CD8-positive, alpha-beta memory T cell (primary cell): ENCODE measurements around the gene CA10. TPM values are rescaled to one million over a fixed set of nuclear protein-coding genes. Genes with fewer than 3 reads are reported as not detected.

Experiments used
- CTCF ChIA-PET: fragments of 350-600 bp; sonication (Branson Sonifier 250); formaldehyde crosslinking; loops from one replicate; lab custom pipeline; 2021; ENCODE audit warnings: antibody characterized with exemption; lab: Charles Lee
- POLR2A ChIA-PET: fragments of 350-600 bp; sonication (Branson Sonifier 250); formaldehyde crosslinking; loops from one replicate; lab custom pipeline; 2021; ENCODE audit warnings: antibody characterized with exemption; lab: Charles Lee
- DNase-seq, 5 donors: peaks; one replicate each; pipeline versions ENCODE4 v3.0.0 to v3.0.0-alpha.2; 2020 to 2022; ENCODE audit warnings: mixed read lengths in 1 of 5
- H3K27ac ChIP-seq: one replicate; pipeline ENCODE4 v1.7.0; 2013; ENCODE audit warnings: low read depth, mild to moderate bottlenecking, low read length, moderate library complexity
- H3K27me3 ChIP-seq: 2 replicates; pipeline ENCODE4 v1.7.0; 2013; ENCODE audit warnings: low read length, mild to moderate bottlenecking; ENCODE audit not compliant: insufficient read depth, poor library complexity, severe bottlenecking
- H3K36me3 ChIP-seq: 2 replicates; pipeline ENCODE4 v1.7.0; 2013; ENCODE audit warnings: mild to moderate bottlenecking, low read length, moderate library complexity; ENCODE audit not compliant: insufficient read depth
- H3K4me1 ChIP-seq: 2 replicates; pipeline ENCODE4 v1.7.0; 2013; ENCODE audit warnings: mild to moderate bottlenecking, low read length, moderate library complexity; ENCODE audit not compliant: insufficient read depth
- H3K4me3 ChIP-seq: 2 replicates; pipeline ENCODE4 v1.7.0; 2013; ENCODE audit warnings: mild to moderate bottlenecking, low read length
- H3K9me3 ChIP-seq: 2 replicates; pipeline ENCODE4 v1.7.0; 2013; ENCODE audit warnings: mild to moderate bottlenecking, low read length
- H3K27ac Mint-ChIP-seq, 8 donors: one replicate each; pipeline ENCODE4 v1.8.0; 2020 to 2021; ENCODE audit warnings: mixed read lengths in 8 of 8, mild to moderate bottlenecking in 6 of 8, inconsistent platforms in 3 of 8, moderate library complexity in 3 of 8
- H3K27me3 Mint-ChIP-seq, 2 donors: one replicate each; pipeline ENCODE4 v1.8.0; 2020 to 2021; ENCODE audit warnings: mixed read lengths in 2 of 2, mild to moderate bottlenecking in 1 of 2, moderate library complexity in 1 of 2
- H3K36me3 Mint-ChIP-seq, 3 donors: one replicate each; pipeline ENCODE4 v1.8.0; 2020 to 2021; ENCODE audit warnings: mixed read lengths in 3 of 3, inconsistent platforms in 1 of 3, mild to moderate bottlenecking in 1 of 3
- H3K4me1 Mint-ChIP-seq, 3 donors: one replicate each; pipeline ENCODE4 v1.8.0; 2020 to 2021; ENCODE audit warnings: mixed read lengths in 3 of 3, inconsistent platforms in 1 of 3, mild to moderate bottlenecking in 1 of 3
- H3K4me3 Mint-ChIP-seq, 7 donors: one replicate each; pipeline ENCODE4 v1.8.0; 2020 to 2021; ENCODE audit warnings: mixed read lengths in 7 of 7, mild to moderate bottlenecking in 6 of 7, moderate library complexity in 4 of 7, inconsistent platforms in 2 of 7
- H3K9me3 Mint-ChIP-seq, 5 donors: one replicate each; pipeline ENCODE4 v1.8.0; 2020 to 2022; ENCODE audit warnings: mixed read lengths in 5 of 5, mild to moderate bottlenecking in 3 of 5, moderate library complexity in 2 of 5, inconsistent platforms in 1 of 5
- polyA plus RNA-seq: library from polyadenylated mRNA; unstranded; fragments of 300-500 nt; fragmentation: Illumina TruSeq; gene quantifications from one replicate; pipeline ENCODE4 v1.2.3, GENCODE V29; 2021
- total RNA-seq, 2 experiments: library from RNA; stranded (reverse); gene quantifications; one replicate each; pipeline ENCODE4 v1.2.3, GENCODE V29; 2021

The CA10 gene
- total and polyA plus RNA-seq, 3 experiments from 2014 or later = 0.18 TPM; not detected in 2

GRCh38 chr17:51805185-51805584, 353.3 kb downstream of the CA10 start:
- POLR2A ChIA-PET = no interaction called here
- CTCF ChIA-PET = no interaction called here
- H3K4me3 Mint-ChIP-seq = no peak overlapping the region

GRCh38 chr17:51803161-51803560, 355.4 kb downstream of the CA10 start:
- peaks cover 0 to 4% (median 0%) of the 10 kb centered on the region in 5 donors for H3K9me3 Mint-ChIP-seq
- no peak overlapping the region for H3K27ac ChIP-seq
- H3K27me3 ChIP-seq = no peaks in the 10 kb centered on the region
- H3K27ac Mint-ChIP-seq = no peak overlapping the region
- no peak for DNase-seq
- H3K36me3 ChIP-seq = no peaks in the 10 kb centered on the region
- no peak overlapping the region for H3K4me3 Mint-ChIP-seq
- H3K4me1 ChIP-seq = no peaks in the 10 kb centered on the region
- H3K4me3 ChIP-seq = no peak overlapping the region
- CTCF ChIA-PET = no interaction called here
- H3K27me3 Mint-ChIP-seq = peaks cover 0 to 3% of the 10 kb centered on the region in 2 donors
- H3K4me1 Mint-ChIP-seq = no peaks in the 10 kb centered on the region
- H3K9me3 ChIP-seq = no peaks in the 10 kb centered on the region
- no peaks in the 10 kb centered on the region for H3K36me3 Mint-ChIP-seq
- POLR2A ChIA-PET = no interaction called here

More at GRCh38 chr17:51805185-51805584, 353.3 kb downstream of the CA10 start:
- no peaks in the 10 kb centered on the region for H3K4me1 ChIP-seq
- H3K9me3 ChIP-seq = no peaks in the 10 kb centered on the region
- H3K36me3 ChIP-seq = no peaks in the 10 kb centered on the region
- no peak overlapping the region for H3K27ac ChIP-seq
- no peaks in the 10 kb centered on the region for H3K27me3 ChIP-seq
- peaks cover 0 to 4% (median 0%) of the 10 kb centered on the region in 5 donors for H3K9me3 Mint-ChIP-seq
- no peaks in the 10 kb centered on the region for H3K4me1 Mint-ChIP-seq
- no peaks in the 10 kb centered on the region for H3K36me3 Mint-ChIP-seq
- DNase-seq = no peak
- H3K27me3 Mint-ChIP-seq = peaks cover 0 to 3% of the 10 kb centered on the region in 2 donors
- H3K27ac Mint-ChIP-seq = no peak overlapping the region
- H3K4me3 ChIP-seq = no peak overlapping the region

GRCh38 chr17:51802544-51802943, 356.0 kb downstream of the CA10 start:
- no peak overlapping the region for H3K4me3 ChIP-seq
- no peaks in the 10 kb centered on the region for H3K36me3 ChIP-seq
- no peak overlapping the region for H3K27ac ChIP-seq
- Mint-ChIP-seq H3K9me3 (peaks cover 0 to 4% (median 0%) of the 10 kb centered on the region in 5 donors), H3K27me3 (peaks cover 0 to 3% of the 10 kb centered on the region in 2 donors), H3K36me3 (no peaks in the 10 kb centered on the region), H3K27ac (no peak overlapping the region), H3K4me1 (no peaks in the 10 kb centered on the region), H3K4me3 (no peak overlapping the region)
- H3K27me3 ChIP-seq = no peaks in the 10 kb centered on the region
- H3K9me3 ChIP-seq = no peaks in the 10 kb centered on the region
- H3K4me1 ChIP-seq = no peaks in the 10 kb centered on the region
- DNase-seq = no peak
- POLR2A ChIA-PET = no interaction called here
- CTCF ChIA-PET = no interaction called here

- peaks cover 0 to 4% (median 0%) of the 10 kb centered on the region in 5 donors for H3K9me3 Mint-ChIP-seq
- Histone ChIP-seq H3K9me3 (no peaks in the 10 kb centered on the region), H3K27me3 (no peaks in the 10 kb centered on the region), H3K36me3 (no peaks in the 10 kb centered on the region), H3K4me1 (no peaks in the 10 kb centered on the region), H3K4me3 (no peak overlapping the region), H3K27ac (no peak overlapping the region)
- POLR2A ChIA-PET = no interaction called here
- no peak overlapping the region for H3K27ac Mint-ChIP-seq
- H3K4me3 Mint-ChIP-seq = no peak overlapping the region
- H3K36me3 Mint-ChIP-seq = no peaks in the 10 kb centered on the region
- CTCF ChIA-PET = no interaction called here
- DNase-seq = no peak
- peaks cover 0 to 3% of the 10 kb centered on the region in 2 donors for H3K27me3 Mint-ChIP-seq
- H3K4me1 Mint-ChIP-seq = no peaks in the 10 kb centered on the region
Measured at GRCh38 chr17:51801626-51802025, 356.9 kb downstream of the CA10 start.

- Histone ChIP-seq H3K4me3 (no peak overlapping the region), H3K36me3 (no peaks in the 10 kb centered on the region), H3K27ac (no peak overlapping the region), H3K4me1 (no peaks in the 10 kb centered on the region), H3K9me3 (no peaks in the 10 kb centered on the region), H3K27me3 (no peaks in the 10 kb centered on the region)
- DNase-seq = no peak
- Mint-ChIP-seq H3K27me3 (peaks cover 0 to 3% of the 10 kb centered on the region in 2 donors), H3K4me1 (no peaks in the 10 kb centered on the region), H3K4me3 (no peak overlapping the region), H3K27ac (no peak overlapping the region), H3K36me3 (no peaks in the 10 kb centered on the region), H3K9me3 (peaks cover 0 to 2% (median 0%) of the 10 kb centered on the region in 5 donors)
- ChIA-PET POLR2A (no interaction called here), CTCF (no interaction called here)
Measured at GRCh38 chr17:51799981-51800380, 358.5 kb downstream of the CA10 start.

GRCh38 chr17:51799240-51799639, 359.3 kb downstream of the CA10 start:
- no peak for DNase-seq
- Histone ChIP-seq H3K4me1 (no peaks in the 10 kb centered on the region), H3K27ac (no peak overlapping the region), H3K27me3 (no peaks in the 10 kb centered on the region), H3K36me3 (no peaks in the 10 kb centered on the region), H3K4me3 (no peak overlapping the region), H3K9me3 (no peaks in the 10 kb centered on the region)
- ChIA-PET CTCF (no interaction called here), POLR2A (no interaction called here)
- no peak overlapping the region for H3K27ac Mint-ChIP-seq
- peaks cover 0 to 2% (median 0%) of the 10 kb centered on the region in 5 donors for H3K9me3 Mint-ChIP-seq
- peaks cover 0 to 3% of the 10 kb centered on the region in 2 donors for H3K27me3 Mint-ChIP-seq
- no peak overlapping the region for H3K4me3 Mint-ChIP-seq
- H3K36me3 Mint-ChIP-seq = no peaks in the 10 kb centered on the region
- H3K4me1 Mint-ChIP-seq = no peaks in the 10 kb centered on the region

GRCh38 chr17:51797150-51797549, 361.4 kb downstream of the CA10 start:
- H3K4me3 ChIP-seq = no peak overlapping the region
- no peaks in the 10 kb centered on the region for H3K9me3 ChIP-seq
- Mint-ChIP-seq H3K4me1 (no peaks in the 10 kb centered on the region), H3K4me3 (no peak overlapping the region), H3K9me3 (peaks cover 0 to 2% (median 0%) of the 10 kb centered on the region in 5 donors), H3K27me3 (no peaks in the 10 kb centered on the region), H3K36me3 (no peaks in the 10 kb centered on the region), H3K27ac (peak overlapping the region in 1 of 8 donors; percentile 85)
- ChIA-PET POLR2A (no interaction called here), CTCF (no interaction called here)
- H3K36me3 ChIP-seq = no peaks in the 10 kb centered on the region
- DNase-seq = no peak
- H3K4me1 ChIP-seq = no peaks in the 10 kb centered on the region
- H3K27me3 ChIP-seq = no peaks in the 10 kb centered on the region
- H3K27ac ChIP-seq = no peak overlapping the region

- Histone ChIP-seq H3K27me3 (no peaks in the 10 kb centered on the region), H3K27ac (no peak overlapping the region), H3K4me3 (no peak overlapping the region), H3K4me1 (no peaks in the 10 kb centered on the region), H3K9me3 (no peaks in the 10 kb centered on the region), H3K36me3 (no peaks in the 10 kb centered on the region)
- Mint-ChIP-seq H3K27me3 (peaks cover 0 to 2% of the 10 kb centered on the region in 2 donors), H3K27ac (no peak overlapping the region), H3K4me3 (no peak overlapping the region), H3K9me3 (peaks cover 0 to 2% (median 0%) of the 10 kb centered on the region in 5 donors), H3K36me3 (no peaks in the 10 kb centered on the region), H3K4me1 (no peaks in the 10 kb centered on the region)
- ChIA-PET CTCF (no interaction called here), POLR2A (no interaction called here)
- no peak for DNase-seq
Measured at GRCh38 chr17:51796026-51796425, 362.5 kb downstream of the CA10 start.
